ENCODE measurements around the gene SNCB.
A peak's percentile ranks its signal among the peaks of the same experiment; 100 is the strongest.

SNCB gene

DNA sequence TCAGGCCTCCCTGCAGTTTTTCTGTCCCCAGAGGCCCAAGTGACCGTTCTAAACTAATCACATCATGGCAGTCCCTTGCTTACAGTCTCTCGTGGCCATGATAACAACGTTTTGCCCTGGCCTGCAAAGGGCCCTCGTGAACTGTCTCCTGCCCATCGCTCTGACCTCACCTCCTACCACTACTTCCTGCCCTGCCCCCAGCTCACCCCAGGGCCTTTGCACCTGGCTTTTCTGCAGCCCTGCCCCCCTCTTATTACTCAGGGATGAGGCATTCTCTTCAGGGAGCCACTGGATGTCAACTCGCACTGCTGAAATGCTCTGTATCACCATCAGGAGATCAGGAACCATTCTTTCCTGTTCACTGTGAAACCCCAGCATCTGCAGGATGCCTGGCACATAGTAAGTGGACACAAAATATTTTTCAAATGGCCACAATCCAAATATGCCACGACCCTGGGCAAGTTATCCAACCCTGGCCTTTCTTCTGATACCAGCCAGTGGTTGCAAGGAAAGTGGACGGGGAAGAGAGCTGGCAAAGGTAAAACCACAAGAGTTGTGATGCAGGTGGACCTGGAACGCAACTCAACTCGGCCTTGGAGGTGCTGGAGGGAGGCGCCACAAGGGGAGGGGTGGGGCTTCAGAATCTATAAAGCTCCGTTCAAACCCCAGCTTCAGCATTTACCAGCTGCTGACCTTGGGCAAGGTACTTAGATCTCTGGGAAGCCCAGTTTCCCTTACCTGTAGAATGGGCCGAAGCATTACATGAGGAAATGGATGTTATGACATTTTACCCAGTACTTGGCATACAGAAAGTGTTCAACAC is 1.7 kb downstream of the SNCB start:
- no peaks in the 10 kb centered on the region for H3K36me3 ChIP-seq (ENCODE audit: insufficient read depth, low read length)
- peaks cover 4% of the 10 kb centered on the region for H3K4me1 ChIP-seq (ENCODE audit: control insufficient read depth, insufficient read depth, low read length, unreplicated experiment)
- H3K79me2 ChIP-seq (ENCODE audit: control insufficient read depth, insufficient read depth, low read length, unreplicated experiment): no peaks in the 10 kb centered on the region
- H3K4me3 ChIP-seq (ENCODE audit: low read depth, low read length): no peak overlapping the region
- peaks cover 63% of the 10 kb centered on the region for H3K27me3 ChIP-seq (ENCODE audit: insufficient read depth, low read length)
- no peak overlapping the region for H2AFZ ChIP-seq (ENCODE audit: low read length, unreplicated experiment)
- H3K27ac ChIP-seq (ENCODE audit: low read depth, low read length): no peak overlapping the region

DNA sequence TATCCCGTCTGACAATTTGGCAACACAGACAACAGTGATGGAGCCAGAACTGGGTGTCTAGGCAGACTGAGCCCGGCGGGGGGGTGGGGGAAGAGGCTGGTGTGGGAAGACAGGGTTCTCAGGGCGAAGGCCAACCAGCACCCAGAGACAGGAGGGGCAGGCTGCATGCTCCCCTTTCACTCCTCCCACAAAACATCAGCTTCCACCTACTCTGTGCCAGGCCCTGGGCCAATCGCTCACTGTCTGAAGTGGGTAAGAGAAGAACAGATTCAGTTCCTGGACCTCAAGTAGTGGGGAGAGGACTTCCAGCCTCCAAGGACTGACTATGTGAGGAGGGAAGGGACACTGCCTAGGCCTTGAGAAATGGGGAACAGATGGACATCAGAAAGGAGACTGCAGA is 2.8 kb downstream of the SNCB start:
- no peak overlapping the region for H3K27ac ChIP-seq (ENCODE audit: low read depth, low read length)
- H3K27me3 ChIP-seq (ENCODE audit: insufficient read depth, low read length): peaks cover 53% of the 10 kb centered on the region
- no peaks in the 10 kb centered on the region for H3K36me3 ChIP-seq (ENCODE audit: insufficient read depth, low read length)
- no peaks in the 10 kb centered on the region for H3K79me2 ChIP-seq (ENCODE audit: control insufficient read depth, insufficient read depth, low read length, unreplicated experiment)
- peaks cover 4% of the 10 kb centered on the region for H3K4me1 ChIP-seq (ENCODE audit: control insufficient read depth, insufficient read depth, low read length, unreplicated experiment)
- no peak overlapping the region for H3K4me3 ChIP-seq (ENCODE audit: low read depth, low read length)
- H2AFZ ChIP-seq (ENCODE audit: low read length, unreplicated experiment): no peak overlapping the region

DNA sequence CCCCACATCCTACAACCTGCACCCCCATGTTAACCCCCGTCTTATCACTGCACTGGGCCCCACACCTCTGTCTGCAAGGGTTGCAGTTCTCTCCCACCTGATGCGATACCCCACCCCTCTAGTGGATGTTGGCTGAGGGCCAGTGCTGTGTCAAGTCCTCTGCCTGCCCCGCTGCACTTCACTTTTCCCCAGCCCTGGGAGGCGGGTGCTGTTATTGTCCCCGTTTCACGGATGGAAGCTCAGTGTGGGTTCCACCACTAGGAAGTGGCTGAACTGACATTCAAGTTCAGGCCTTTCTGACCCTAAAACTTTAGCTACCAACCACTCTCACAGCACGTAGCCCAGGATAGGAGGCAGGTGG is 3.5 kb downstream of the SNCB start:
- Histone ChIP-seq H3K79me2 (ENCODE audit: control insufficient read depth, insufficient read depth, low read length, unreplicated experiment) (no peaks in the 10 kb centered on the region), H3K4me3 (ENCODE audit: low read depth, low read length) (no peak overlapping the region), H2AFZ (ENCODE audit: low read length, unreplicated experiment) (no peak overlapping the region), H3K36me3 (ENCODE audit: insufficient read depth, low read length) (no peaks in the 10 kb centered on the region), H3K4me1 (ENCODE audit: control insufficient read depth, insufficient read depth, low read length, unreplicated experiment) (peaks cover 4% of the 10 kb centered on the region), H3K27ac (ENCODE audit: low read depth, low read length) (no peak overlapping the region), H3K27me3 (ENCODE audit: insufficient read depth, low read length) (peaks cover 46% of the 10 kb centered on the region)

DNA sequence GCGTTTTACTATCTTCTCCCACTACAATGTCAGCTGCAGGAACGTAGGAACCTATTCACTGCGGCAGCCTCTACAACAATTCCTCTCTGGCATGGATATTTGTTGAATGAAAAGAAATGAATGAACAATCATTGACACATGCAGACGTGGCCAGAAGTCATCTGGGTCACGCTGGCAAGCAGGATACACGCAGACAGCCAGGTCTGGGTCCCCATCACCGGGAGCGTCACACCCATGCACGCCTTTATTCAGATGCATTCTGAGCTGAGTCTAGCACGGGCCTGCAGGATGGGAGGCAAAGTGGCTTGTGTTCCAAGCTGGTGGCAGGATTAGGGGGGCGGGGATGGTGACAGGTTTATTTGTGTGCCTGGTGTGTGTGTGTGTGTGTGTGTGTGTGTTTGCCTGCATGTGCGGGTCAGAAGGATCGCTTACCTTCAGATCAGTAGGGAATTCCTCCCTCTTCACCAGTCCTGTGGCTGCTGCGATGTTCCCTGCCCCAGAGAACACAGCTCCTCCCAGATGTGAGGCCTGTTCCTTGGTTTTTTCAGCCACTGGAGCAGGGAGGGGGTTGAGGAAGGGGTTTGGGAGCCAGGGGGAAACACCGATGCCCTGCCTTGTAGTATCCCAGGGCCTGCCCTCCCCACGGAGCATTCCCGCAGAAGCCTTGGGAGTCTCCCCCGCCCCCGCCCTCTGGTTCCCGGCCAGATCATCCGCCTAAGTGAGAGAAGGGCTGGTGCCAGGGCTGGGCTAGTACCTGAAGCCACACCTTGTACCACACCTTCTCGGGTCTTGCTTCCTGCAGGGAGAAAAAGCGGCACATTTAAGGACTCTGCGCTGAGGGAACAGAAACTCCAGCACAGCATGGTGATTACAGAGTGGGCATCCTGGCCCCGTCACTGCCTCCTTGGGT is 4.1 kb downstream of the SNCB start:
- Histone ChIP-seq H3K79me2 (ENCODE audit: control insufficient read depth, insufficient read depth, low read length, unreplicated experiment) (no peaks in the 10 kb centered on the region), H3K27me3 (ENCODE audit: insufficient read depth, low read length) (peaks cover 41% of the 10 kb centered on the region), H3K27ac (ENCODE audit: low read depth, low read length) (no peak overlapping the region), H2AFZ (ENCODE audit: low read length, unreplicated experiment) (no peak overlapping the region), H3K4me3 (ENCODE audit: low read depth, low read length) (no peak overlapping the region), H3K4me1 (ENCODE audit: control insufficient read depth, insufficient read depth, low read length, unreplicated experiment) (peaks cover 4% of the 10 kb centered on the region), H3K36me3 (ENCODE audit: insufficient read depth, low read length) (no peaks in the 10 kb centered on the region)

DNA sequence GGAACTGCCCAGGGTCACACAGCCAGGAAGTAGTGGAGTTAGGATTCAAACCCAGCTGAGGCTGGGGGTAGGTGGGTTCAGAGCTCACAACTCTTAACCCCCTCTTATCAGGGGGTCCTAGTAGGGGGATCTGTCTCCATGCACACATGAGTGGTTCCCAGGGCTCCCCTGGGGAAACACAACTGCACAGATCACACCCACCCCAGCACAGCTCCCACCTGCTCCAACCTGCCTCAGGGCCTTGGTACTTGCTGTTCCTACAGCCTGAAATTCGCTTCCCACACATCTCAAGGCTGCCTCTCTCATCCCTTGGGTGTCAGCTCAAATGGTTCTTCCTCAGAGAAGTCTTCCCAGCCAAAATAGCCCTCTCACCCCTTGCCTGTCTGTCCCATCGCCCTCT is 4.8 kb downstream of the SNCB start:
- Histone ChIP-seq H3K27me3 (ENCODE audit: insufficient read depth, low read length) (peaks cover 41% of the 10 kb centered on the region), H3K79me2 (ENCODE audit: control insufficient read depth, insufficient read depth, low read length, unreplicated experiment) (no peaks in the 10 kb centered on the region), H3K4me3 (ENCODE audit: low read depth, low read length) (no peak overlapping the region), H2AFZ (ENCODE audit: low read length, unreplicated experiment) (no peak overlapping the region), H3K36me3 (ENCODE audit: insufficient read depth, low read length) (no peaks in the 10 kb centered on the region), H3K4me1 (ENCODE audit: control insufficient read depth, insufficient read depth, low read length, unreplicated experiment) (peaks cover 4% of the 10 kb centered on the region), H3K27ac (ENCODE audit: low read depth, low read length) (no peak overlapping the region)

DNA sequence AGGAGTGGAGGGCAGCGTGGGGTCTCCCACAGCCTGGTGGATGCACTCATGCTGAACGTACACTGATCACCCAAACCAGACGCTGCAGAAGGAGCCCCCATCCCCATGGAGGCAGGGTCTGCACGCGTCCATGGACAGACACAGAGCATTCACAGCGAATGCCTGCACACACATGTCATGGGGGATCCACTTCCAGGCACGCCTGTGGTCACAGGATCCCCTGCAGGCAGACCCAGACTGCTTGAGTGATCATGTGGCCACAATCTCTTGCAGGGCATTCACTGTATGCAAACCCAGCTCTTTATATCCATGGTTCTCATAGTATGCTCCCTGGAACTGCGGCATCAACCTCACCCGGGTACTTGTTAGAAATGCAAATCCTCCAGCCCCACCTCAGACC is 5.4 kb downstream of the SNCB start:
- H3K4me3 ChIP-seq (ENCODE audit: low read depth, low read length): no peak overlapping the region
- no peak overlapping the region for H3K27ac ChIP-seq (ENCODE audit: low read depth, low read length)
- H3K79me2 ChIP-seq (ENCODE audit: control insufficient read depth, insufficient read depth, low read length, unreplicated experiment): no peaks in the 10 kb centered on the region
- H3K27me3 ChIP-seq (ENCODE audit: insufficient read depth, low read length): peaks cover 40% of the 10 kb centered on the region
- peaks cover 2% of the 10 kb centered on the region for H3K4me1 ChIP-seq (ENCODE audit: control insufficient read depth, insufficient read depth, low read length, unreplicated experiment)
- no peaks in the 10 kb centered on the region for H3K36me3 ChIP-seq (ENCODE audit: insufficient read depth, low read length)
- no peak overlapping the region for H2AFZ ChIP-seq (ENCODE audit: low read length, unreplicated experiment)

DNA sequence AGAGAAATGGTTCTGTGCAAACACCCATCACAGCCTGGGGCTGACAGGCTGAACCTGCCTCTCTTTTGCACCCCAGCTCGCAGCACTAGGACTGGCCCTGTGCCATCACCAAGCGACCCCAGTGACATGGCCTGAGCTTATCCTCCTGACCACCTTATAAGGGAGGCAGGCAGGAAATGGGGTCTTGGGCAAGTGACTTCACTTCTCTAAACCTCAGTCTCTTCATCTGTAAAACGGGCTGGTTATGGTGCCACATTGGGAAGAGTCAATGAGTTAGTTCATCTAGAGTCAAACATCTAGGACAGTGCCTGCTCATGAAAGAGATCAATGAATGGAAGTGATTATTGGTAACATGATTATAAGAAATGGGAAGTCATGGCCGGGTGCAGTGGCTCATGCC is 6.2 kb downstream of the SNCB start:
- no peak overlapping the region for H2AFZ ChIP-seq (ENCODE audit: low read length, unreplicated experiment)
- peaks cover 38% of the 10 kb centered on the region for H3K27me3 ChIP-seq (ENCODE audit: insufficient read depth, low read length)
- no peak overlapping the region for H3K4me3 ChIP-seq (ENCODE audit: low read depth, low read length)
- H3K79me2 ChIP-seq (ENCODE audit: control insufficient read depth, insufficient read depth, low read length, unreplicated experiment): no peaks in the 10 kb centered on the region
- no peak overlapping the region for H3K27ac ChIP-seq (ENCODE audit: low read depth, low read length)
- H3K36me3 ChIP-seq (ENCODE audit: insufficient read depth, low read length): no peaks in the 10 kb centered on the region
- peaks cover 6% of the 10 kb centered on the region for H3K4me1 ChIP-seq (ENCODE audit: control insufficient read depth, insufficient read depth, low read length, unreplicated experiment)

DNA sequence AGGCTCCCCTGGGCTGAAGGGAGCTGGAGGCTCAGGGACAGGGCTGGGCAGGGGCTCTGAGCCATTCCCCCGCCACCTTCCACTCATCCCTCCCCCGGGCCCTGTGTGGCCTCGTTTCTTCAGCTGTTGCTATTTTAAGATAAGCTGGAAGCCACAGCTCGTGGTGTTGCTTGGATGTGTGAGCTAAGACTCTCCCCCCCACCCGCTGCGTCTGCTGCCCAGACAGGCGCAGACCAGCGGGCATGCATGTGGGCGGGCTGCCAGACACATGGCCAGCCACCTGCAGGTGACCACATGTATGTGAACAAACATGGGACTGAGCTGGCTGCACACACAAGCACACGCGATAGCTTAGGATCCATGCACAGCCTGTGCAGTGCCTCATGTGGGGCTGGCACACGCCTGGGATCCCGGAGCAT is 8.7 kb downstream of the SNCB start:
- Histone ChIP-seq H3K27ac (ENCODE audit: low read depth, low read length) (no peak overlapping the region), H3K79me2 (ENCODE audit: control insufficient read depth, insufficient read depth, low read length, unreplicated experiment) (no peaks in the 10 kb centered on the region), H2AFZ (ENCODE audit: low read length, unreplicated experiment) (no peak overlapping the region), H3K4me3 (ENCODE audit: low read depth, low read length) (no peak overlapping the region), H3K4me1 (ENCODE audit: control insufficient read depth, insufficient read depth, low read length, unreplicated experiment) (peaks cover 6% of the 10 kb centered on the region), H3K36me3 (ENCODE audit: insufficient read depth, low read length) (no peaks in the 10 kb centered on the region), H3K27me3 (ENCODE audit: insufficient read depth, low read length) (peaks cover 35% of the 10 kb centered on the region)

DNA sequence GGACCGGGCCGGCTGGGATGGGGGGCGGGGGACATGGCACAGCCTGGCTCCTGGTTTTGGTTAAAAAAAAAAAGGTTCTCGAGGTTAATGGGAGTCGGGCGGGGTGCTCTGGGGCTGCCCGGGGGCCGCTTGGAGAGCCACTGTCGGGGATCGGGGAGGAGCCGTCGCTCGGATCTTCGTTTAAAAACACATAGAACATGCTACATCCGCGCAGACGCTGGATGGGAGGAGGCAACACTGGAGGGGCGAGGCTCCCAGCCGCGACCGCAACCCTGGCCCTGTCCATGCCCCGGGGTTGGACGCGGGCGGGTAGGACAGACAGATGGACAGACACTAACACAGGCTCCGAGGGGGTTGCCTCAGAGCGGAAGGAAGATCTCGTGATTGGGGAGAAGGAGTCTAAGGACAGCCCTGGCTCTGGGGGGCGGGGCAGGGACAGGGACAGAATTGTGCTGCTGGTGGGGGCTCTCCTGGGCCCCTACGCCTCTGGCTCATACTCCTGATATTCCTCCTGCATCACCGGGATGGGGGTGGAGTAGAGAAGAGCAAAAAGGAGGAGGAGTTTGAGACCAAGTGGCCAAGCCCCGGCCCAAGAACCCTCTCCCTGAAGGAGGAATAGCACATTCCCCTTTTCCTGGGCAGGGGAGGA is 9.9 kb downstream of the SNCB start:
- Histone ChIP-seq H3K27ac (ENCODE audit: low read depth, low read length) (no peak overlapping the region), H3K4me1 (ENCODE audit: control insufficient read depth, insufficient read depth, low read length, unreplicated experiment) (peaks cover 14% of the 10 kb centered on the region), H3K79me2 (ENCODE audit: control insufficient read depth, insufficient read depth, low read length, unreplicated experiment) (no peaks in the 10 kb centered on the region), H3K4me3 (ENCODE audit: low read depth, low read length) (peak overlapping the region; percentile 60), H3K27me3 (ENCODE audit: insufficient read depth, low read length) (peaks cover 32% of the 10 kb centered on the region), H2AFZ (ENCODE audit: low read length, unreplicated experiment) (peak overlapping the region; percentile 9), H3K36me3 (ENCODE audit: insufficient read depth, low read length) (no peaks in the 10 kb centered on the region)

DNA sequence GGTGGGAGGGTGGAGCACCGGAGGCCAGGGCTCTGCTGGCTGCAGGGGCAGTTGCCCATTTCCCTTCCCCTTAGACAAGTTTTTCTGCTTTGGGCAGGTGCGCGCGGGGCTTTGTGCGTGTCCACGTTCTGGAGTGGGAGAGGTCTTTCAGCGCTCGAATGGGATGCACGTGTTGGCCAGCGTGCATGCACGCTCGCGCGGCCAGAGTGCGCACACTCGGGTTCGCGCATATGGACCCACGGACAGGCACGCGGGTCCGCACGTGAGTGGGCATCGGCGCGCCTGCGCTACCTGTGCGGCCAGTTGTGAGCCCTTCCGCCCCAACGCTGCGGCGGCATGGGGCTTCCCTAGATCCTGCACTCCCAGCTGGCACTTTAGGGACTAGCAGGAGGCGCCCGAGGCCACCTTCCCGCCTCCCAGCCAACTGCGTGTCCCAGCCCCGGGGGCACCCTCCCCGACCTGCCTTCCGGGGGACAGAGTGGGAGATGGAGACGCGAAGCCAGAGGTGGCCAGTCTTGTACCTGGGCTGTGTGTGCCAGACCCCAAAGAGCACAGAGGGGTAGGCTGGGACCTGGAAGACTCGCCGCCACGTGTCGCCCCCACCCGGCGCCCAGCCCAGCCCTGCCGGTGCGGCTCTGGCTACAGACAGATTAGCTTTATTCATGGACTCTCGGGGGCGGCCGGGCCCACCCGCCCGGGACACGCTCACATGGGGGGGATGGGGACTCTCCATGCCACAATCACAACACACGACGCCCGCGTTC is 10.6 kb downstream of the SNCB start:
- no peaks in the 10 kb centered on the region for H3K36me3 ChIP-seq (ENCODE audit: insufficient read depth, low read length)
- H3K4me1 ChIP-seq (ENCODE audit: control insufficient read depth, insufficient read depth, low read length, unreplicated experiment): peaks cover 21% of the 10 kb centered on the region
- peak overlapping the region; percentile 60 for H3K4me3 ChIP-seq (ENCODE audit: low read depth, low read length)
- no peaks in the 10 kb centered on the region for H3K79me2 ChIP-seq (ENCODE audit: control insufficient read depth, insufficient read depth, low read length, unreplicated experiment)
- H2AFZ ChIP-seq (ENCODE audit: low read length, unreplicated experiment): peak overlapping the region; percentile 9
- no peak overlapping the region for H3K27ac ChIP-seq (ENCODE audit: low read depth, low read length)
- peaks cover 27% of the 10 kb centered on the region for H3K27me3 ChIP-seq (ENCODE audit: insufficient read depth, low read length)

Data from ACC112 (cell line).